Heart left ventricle (tissue), 13 donors: ENCODE measurements around the gene PRDM15.

ENCODE experiments used
- POLR2A ChIP-seq, 2 donors: fragments of 450-650 bp; IDR thresholded peaks; one replicate each; pipeline ENCODE4 v1.6.1; 2017; ENCODE audit warnings: antibody characterized with exemption in 2 of 2, mild to moderate bottlenecking in 2 of 2, moderate library complexity in 2 of 2
- TF ChIP-seq, protein P1 (sequence below), 12 donors: fragments of 200-600 bp; sonication (generic) in 4 of 12; IDR thresholded peaks; one replicate each; pipeline versions ENCODE4 v1.5.0 to v1.8.0; 2018 to 2022; ENCODE audit warnings: antibody characterized with exemption in 12 of 12, mild to moderate bottlenecking in 5 of 12
- donor health status: ischemic (EF 13 %, LVEDD 7.1; RV severe dilation, severe dysfunction).
- donor health status: DM: no; HTN: yes; CAD: no.
- donor health status: DM: no; HTN: no; CAD: no.
- donor health status: ischemic (EF 25% LVEDD 6.9; RV normal size, moderate dysfunction).
- donor health status: ischemic (EF 25% LVEDD 5.7; RV mildly dilated, moderate dysfunction).
- donor health status: ischemic (EF 35%, LVEDD 5.7; RV mildly dilated, moderate dysfunction).
- donor health status: nonischemic (EF 11% LVEDD 7.7; RV severe dilation, severe dysfunction).
- donor health status: DM: yes; HTN: yes; CAD: no.
- donor health status: PGD.
- donor health status: ischemic (EF 29% LVEDD 5.4; RV normal size, mild dysfunction).
- donor health status: nonischemic (EF 23%, LVEDD 6.1; RV moderate dilation, normal function).

DNA sequence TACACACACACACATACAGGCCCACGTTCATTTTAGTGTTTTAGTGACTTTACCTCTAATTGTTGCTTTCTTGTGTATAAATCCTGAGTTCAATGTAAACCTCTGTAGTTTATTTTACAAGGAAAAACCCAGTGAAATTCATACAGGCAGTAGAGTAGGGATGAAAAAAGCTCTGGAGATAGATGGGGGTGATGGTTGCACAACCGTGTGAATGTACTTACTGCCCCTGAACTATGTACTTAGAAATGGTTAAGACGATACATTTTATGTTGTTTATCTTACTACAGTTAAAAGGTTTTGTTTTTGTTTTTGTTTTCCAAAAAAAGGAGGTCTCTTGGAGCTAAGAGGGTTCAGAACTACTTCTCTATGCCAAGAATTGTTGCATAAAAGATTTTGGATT is 29.7 kb upstream of the PRDM15 start:
- TF ChIP-seq, protein P1, sequence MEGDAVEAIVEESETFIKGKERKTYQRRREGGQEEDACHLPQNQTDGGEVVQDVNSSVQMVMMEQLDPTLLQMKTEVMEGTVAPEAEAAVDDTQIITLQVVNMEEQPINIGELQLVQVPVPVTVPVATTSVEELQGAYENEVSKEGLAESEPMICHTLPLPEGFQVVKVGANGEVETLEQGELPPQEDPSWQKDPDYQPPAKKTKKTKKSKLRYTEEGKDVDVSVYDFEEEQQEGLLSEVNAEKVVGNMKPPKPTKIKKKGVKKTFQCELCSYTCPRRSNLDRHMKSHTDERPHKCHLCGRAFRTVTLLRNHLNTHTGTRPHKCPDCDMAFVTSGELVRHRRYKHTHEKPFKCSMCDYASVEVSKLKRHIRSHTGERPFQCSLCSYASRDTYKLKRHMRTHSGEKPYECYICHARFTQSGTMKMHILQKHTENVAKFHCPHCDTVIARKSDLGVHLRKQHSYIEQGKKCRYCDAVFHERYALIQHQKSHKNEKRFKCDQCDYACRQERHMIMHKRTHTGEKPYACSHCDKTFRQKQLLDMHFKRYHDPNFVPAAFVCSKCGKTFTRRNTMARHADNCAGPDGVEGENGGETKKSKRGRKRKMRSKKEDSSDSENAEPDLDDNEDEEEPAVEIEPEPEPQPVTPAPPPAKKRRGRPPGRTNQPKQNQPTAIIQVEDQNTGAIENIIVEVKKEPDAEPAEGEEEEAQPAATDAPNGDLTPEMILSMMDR (IDR thresholded peaks at IDR 0.05) = no peak
- no peak for TF ChIP-seq POLR2A (IDR thresholded peaks at IDR 0.05)
